HEK293 (cell line): Measurements from ENCODE around the gene LGALS7.
A peak's percentile ranks its signal among the peaks of the same experiment; 100 is the strongest.

Source experiments
- CTCF ChIA-PET: fragments of 350-600 bp; formaldehyde crosslinking; extraction: SDS; loops from one replicate; lab custom pipeline; 2021; ENCODE audit warnings: antibody characterized with exemption; lab: Yijun Ruan, JAX
- POLR2A ChIA-PET: fragments of 300-600 bp; formaldehyde crosslinking; extraction: SDS; loops from one replicate; lab custom pipeline; 2020; ENCODE audit warnings: antibody characterized with exemption, inconsistent platforms; lab: Yijun Ruan, JAX
- H3K27ac ChIP-seq: fragments of 200-500 bp; sonication (Bioruptor generic); 2 replicates; pipeline ENCODE4 v1.5.1; 2014; ENCODE audit warnings: low read depth, low read length, control low read depth, inconsistent platforms; ENCODE audit errors: extremely low read depth
- H3K36me3 ChIP-seq, 2 experiments: fragments of 200-500 bp in 1 of 2; sonication (Bioruptor generic) in 1 of 2; 1 replicate in 1 of 2; 2 replicates in 1 of 2; pipeline ENCODE4 v1.5.1; 2014 to 2017; ENCODE audit warnings: inconsistent platforms in 2 of 2, low read length in 2 of 2; ENCODE audit not compliant: control insufficient read depth in 2 of 2, insufficient read depth in 1 of 2
- H3K4me1 ChIP-seq: fragments of 200-500 bp; sonication (Bioruptor generic); 2 replicates; pipeline ENCODE4 v1.5.1; 2014; ENCODE audit warnings: mild to moderate bottlenecking, low read length, inconsistent platforms; ENCODE audit not compliant: control insufficient read depth, insufficient read depth
- H3K4me3 ChIP-seq: 2 replicates; pipeline ENCODE4 v1.5.1; 2011; ENCODE audit warnings: low read depth, mild to moderate bottlenecking, control low read depth, low read length, moderate library complexity
- H3K9me3 ChIP-seq: fragments of 200-500 bp; sonication (Bioruptor generic); 2 replicates; pipeline ENCODE4 v1.5.1; 2014; ENCODE audit warnings: low read depth, low read length, inconsistent platforms; ENCODE audit not compliant: control insufficient read depth, insufficient read depth
- GLIS1 ChIP-seq: fragments of 450-650 bp; formaldehyde crosslinking; IDR thresholded peaks from 2 replicates; pipeline ENCODE4 v1.5.1; 2016; ENCODE audit warnings: missing biosample characterization, missing genetic modification characterization
- PRDM1 ChIP-seq: fragments of 450-650 bp; formaldehyde crosslinking; IDR thresholded peaks from 2 replicates; pipeline ENCODE4; 2016; ENCODE audit warnings: missing biosample characterization, missing genetic modification characterization
- PRDM4 ChIP-seq: fragments of 450-650 bp; formaldehyde crosslinking; IDR thresholded peaks from 2 replicates; pipeline ENCODE4 v1.5.1; 2017; ENCODE audit warnings: missing biosample characterization, missing genetic modification characterization
- ZBTB10 ChIP-seq: fragments of 450-650 bp; formaldehyde crosslinking; IDR thresholded peaks from 2 replicates; pipeline ENCODE4 v1.5.1; 2016; ENCODE audit warnings: missing biosample characterization, missing genetic modification characterization
- ZBTB8A ChIP-seq: fragments of 450-650 bp; formaldehyde crosslinking; IDR thresholded peaks from 2 replicates; pipeline ENCODE4 v1.5.1; 2016; ENCODE audit warnings: missing biosample characterization, missing genetic modification characterization
- ZNF121 ChIP-seq: fragments of 450-650 bp; formaldehyde crosslinking; IDR thresholded peaks from 2 replicates; pipeline ENCODE4 v1.5.1; 2016; ENCODE audit warnings: missing biosample characterization, missing genetic modification characterization
- ZNF24 ChIP-seq: fragments of 450-650 bp; formaldehyde crosslinking; IDR thresholded peaks from 2 replicates; pipeline ENCODE4 v1.5.1; 2016; ENCODE audit warnings: missing biosample characterization, missing genetic modification characterization
- ZNF335 ChIP-seq: fragments of 450-650 bp; formaldehyde crosslinking; conservative IDR thresholded peaks from 2 replicates; pipeline ENCODE4 v1.5.1; 2016; ENCODE audit warnings: missing biosample characterization, missing genetic modification characterization
- ZNF37A ChIP-seq: fragments of 450-650 bp; IDR thresholded peaks from 2 replicates; pipeline ENCODE4 v1.5.1; 2018; ENCODE audit warnings: missing biosample characterization, missing genetic modification characterization
- ZNF398 ChIP-seq: fragments of 450-650 bp; formaldehyde crosslinking; IDR thresholded peaks from 2 replicates; pipeline ENCODE4 v1.5.1; 2017; ENCODE audit warnings: missing biosample characterization, missing genetic modification characterization
- ZNF623 ChIP-seq: fragments of 450-650 bp; formaldehyde crosslinking; IDR thresholded peaks from 2 replicates; pipeline ENCODE4 v1.5.1; 2016; ENCODE audit warnings: missing biosample characterization, missing genetic modification characterization
- ZNF670 ChIP-seq: fragments of 450-650 bp; formaldehyde crosslinking; IDR thresholded peaks from 2 replicates; pipeline ENCODE4 v1.5.1; 2016; ENCODE audit warnings: missing biosample characterization, missing genetic modification characterization, low read depth
- ZNF76 ChIP-seq: fragments of 450-650 bp; formaldehyde crosslinking; IDR thresholded peaks from 2 replicates; pipeline ENCODE4; 2016; ENCODE audit warnings: low read depth, missing biosample characterization, missing genetic modification characterization, borderline replicate concordance

The LGALS7 gene

GRCh38 chr19:38812841-38813320 lies 39.6 kb upstream of the LGALS7 start, which contains the start of gene LGALS4:
TSS of gene LGALS4 (minus strand) at chr19:38812945. CDS start at chr19:38812886, 59 bp downstream.
- POLR2A ChIA-PET = interaction anchor here (0.6 kb wide), 1 partner anchor 1154 kb away, joined by 4 read pairs; no protein-coding TSS in a partner anchor
- Histone ChIP-seq H3K4me3 (no peak within 1 kb of the TSS), H3K4me1 (no peaks in the 10 kb centered on the region), H3K36me3 (peaks cover 10 to 24% of the 10 kb centered on the region in 2 experiments), H3K9me3 (no peaks in the 10 kb centered on the region), H3K27ac (no peak within 1 kb of the TSS)
- TF ChIP-seq GLIS1 (tag by site-specific recombination) (peak; percentile 52), ZBTB10 (tag by site-specific recombination) (no peak)
- CTCF ChIA-PET = interaction anchor here (0.6 to 0.7 kb wide), 2 partner anchors 43 to 117 kb away, joined by 4 to 5 read pairs; no protein-coding TSS in a partner anchor

- H3K36me3 ChIP-seq = peaks cover 10 to 20% of the 10 kb centered on the region in 2 experiments
- TF ChIP-seq PRDM1 (peak; percentile 53; the same call in 1 of the 2 replicates), ZNF24 (tag by site-specific recombination) (no peak), ZNF670 (no peak), ZNF37A (tag by site-specific recombination) (no peak), ZNF398 (tag by site-specific recombination) (no peak)
- TF ChIP-seq, all 188 proteins: peak for 1
- H3K27ac ChIP-seq = no peak overlapping the region
- CTCF ChIA-PET = interaction anchor here (0.6 to 1.5 kb wide), 2 partner anchors 29 to 118 kb away, joined by 4 read pairs; no protein-coding TSS in a partner anchor
- H3K9me3 ChIP-seq = no peaks in the 10 kb centered on the region
- no peak overlapping the region for H3K4me3 ChIP-seq
- no peaks in the 10 kb centered on the region for H3K4me1 ChIP-seq
- POLR2A ChIA-PET = interaction anchor here (0.6 kb wide), 1 partner anchor 217 kb away, joined by 6 read pairs; no protein-coding TSS in a partner anchor
Measured at GRCh38 chr19:38812009-38812840, 38.9 kb upstream of the LGALS7 start.

GRCh38 chr19:38809592-38810252 lies 36.4 kb upstream of the LGALS7 start:
- H3K4me1 ChIP-seq = no peaks in the 10 kb centered on the region
- no peak overlapping the region for H3K27ac ChIP-seq
- no peaks in the 10 kb centered on the region for H3K9me3 ChIP-seq
- ChIA-PET CTCF (interaction anchor here (0.6 kb wide), 2 partner anchors 190 to 402 kb away, joined by 3 to 4 read pairs; no protein-coding TSS in a partner anchor), POLR2A (interaction anchor here (0.6 to 0.7 kb wide), 2 partner anchors 121 to 407 kb away, joined by 3 to 4 read pairs; partner anchors contain the start of genes MRPS12 and SARS2)
- no peak overlapping the region for H3K4me3 ChIP-seq
- peaks cover 0 to 3% of the 10 kb centered on the region in 2 experiments; a peak in 1 of 3 replicates for H3K36me3 ChIP-seq
- TF ChIP-seq ZNF121 (tag by site-specific recombination) (peak; percentile 73), ZNF335 (0 out of 2 replicates have a peak, but pooled peaks have one; percentile 23), PRDM4 (tag by site-specific recombination) (peak; percentile 32; the same call in 1 of the 2 replicates), ZNF623 (tag by site-specific recombination) (peak; percentile 99), ZBTB8A (tag by site-specific recombination) (no peak), ZNF76 (no peak)
- TF ChIP-seq, all 188 proteins: peak for 4
